HG03558 (cell line): Measurements from ENCODE around the gene DNAJB2.
"Not testable (repeated sequence)": the region's sequence is repeated elsewhere in the genome, so short reads cannot be mapped to it uniquely, and the experiment has no call there.

Experiments
- ATAC-seq: cut with Tn5 transposase; IDR thresholded peaks from one replicate; pipeline ENCODE4 v1.9.1; 2021; ENCODE audit warnings: moderate number of reproducible peaks; ENCODE audit not compliant: unreplicated experiment; ENCODE audit errors: extremely low read depth

Gene DNAJB2

DNA sequence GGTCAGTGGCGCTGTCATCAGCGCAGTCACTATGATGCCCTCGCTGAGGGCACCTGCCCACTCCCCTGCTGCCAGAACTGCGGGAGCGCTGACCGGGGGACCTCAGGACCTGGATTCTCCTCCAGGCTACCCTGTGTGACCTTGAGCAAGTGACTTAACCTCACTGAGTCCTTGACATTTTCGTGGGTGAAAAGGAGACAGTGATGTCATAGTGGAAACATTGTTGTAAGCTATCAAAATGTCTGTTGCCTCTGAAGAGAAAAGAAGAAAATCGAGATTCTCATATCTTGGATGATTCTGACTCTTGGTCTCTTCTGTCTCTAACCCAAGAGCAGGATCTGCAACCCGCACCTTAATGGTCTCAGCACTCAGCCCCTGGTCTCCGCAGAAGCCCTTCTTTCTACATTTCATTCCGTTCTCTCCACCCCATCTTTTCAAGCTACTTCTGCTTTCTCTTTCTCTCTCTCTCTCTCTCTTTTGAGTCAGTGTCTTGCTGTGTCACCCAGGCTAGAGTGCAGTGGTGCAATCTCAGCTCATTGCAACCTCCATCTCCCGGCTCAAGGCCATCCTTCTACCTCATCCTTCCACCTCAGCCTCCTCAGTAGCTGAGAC is 24.5 kb upstream of the DNAJB2 start:
- no peak for ATAC-seq

DNA sequence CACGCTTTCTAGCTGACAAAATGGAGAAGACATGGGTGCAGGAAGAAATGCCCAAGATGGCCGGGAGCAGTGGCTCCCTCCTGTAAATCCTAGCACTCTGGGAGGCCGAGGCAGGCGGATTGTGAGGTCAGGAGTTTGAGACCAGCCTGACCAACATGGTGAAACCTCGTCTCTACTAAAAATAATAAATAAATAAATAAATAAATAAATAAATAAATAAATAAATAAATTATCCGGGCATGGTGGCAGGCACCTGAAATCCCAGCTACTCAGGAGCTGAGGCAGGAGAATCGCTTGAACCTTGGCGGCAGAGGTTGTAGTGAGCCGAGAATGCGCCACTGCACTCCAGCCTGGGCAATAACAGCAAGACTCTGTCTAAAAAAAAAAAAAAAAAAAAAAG is 20.2 kb upstream of the DNAJB2 start:
- not testable (repeated sequence) for ATAC-seq

DNA sequence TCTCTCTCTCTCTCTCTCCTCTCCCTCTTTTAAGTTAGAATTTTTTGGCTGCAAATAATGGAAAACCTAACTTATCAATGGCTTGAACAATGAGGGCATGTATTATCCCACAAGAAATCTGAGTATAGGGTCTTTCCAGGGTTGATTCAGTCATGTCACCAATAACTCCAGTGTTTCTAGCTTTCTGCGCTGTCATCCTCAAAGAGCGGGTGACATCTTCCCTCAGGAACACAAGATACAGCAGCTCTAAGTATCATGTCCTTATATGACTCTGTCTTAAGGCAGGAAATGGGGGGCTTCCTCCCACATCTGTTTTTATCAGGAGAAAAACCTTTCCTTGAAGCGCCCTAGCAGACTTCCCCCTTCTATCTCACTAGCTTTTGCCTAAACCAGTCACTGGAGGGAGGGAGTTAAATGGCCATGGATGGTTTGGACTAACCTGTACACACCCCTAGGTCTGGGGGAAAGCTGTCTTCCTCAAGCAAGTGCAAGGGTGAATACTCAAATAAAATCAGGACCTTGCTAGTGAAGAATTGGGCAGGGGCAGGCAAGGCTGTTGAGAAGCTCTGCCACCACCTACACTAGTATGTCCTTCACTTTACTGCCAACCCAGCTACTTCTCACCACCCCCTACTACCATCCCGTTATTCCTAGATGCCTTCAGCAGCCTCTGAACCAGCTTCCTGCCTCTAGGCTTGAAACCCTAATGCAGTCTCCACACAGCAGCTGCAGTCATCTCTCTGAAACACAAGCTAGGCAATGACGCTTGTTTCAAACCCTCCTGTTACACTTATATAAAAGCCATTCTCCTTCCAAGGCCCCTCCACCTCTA is 17.9 kb upstream of the DNAJB2 start:
- ATAC-seq: no peak

DNA sequence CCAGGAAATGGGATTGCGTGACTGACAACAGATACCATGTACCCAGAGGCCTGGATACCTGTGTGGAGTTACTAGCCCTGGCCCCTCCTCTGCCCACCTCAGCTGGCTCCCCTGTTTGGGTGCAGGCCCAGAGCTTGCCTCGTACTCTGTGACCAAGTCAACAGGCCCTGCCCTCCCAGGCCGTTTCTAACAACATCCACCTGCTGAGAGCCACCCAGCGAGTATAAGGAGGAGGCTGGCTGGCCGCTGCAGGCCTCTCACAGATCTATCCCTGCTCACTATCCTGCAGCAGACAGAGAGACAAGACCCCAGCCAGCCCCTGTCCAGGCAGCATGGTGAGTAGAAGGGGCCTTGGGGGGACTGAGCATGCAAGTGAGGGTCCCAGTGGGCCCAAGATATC is 12.9 kb upstream of the DNAJB2 start:
- no peak for ATAC-seq

DNA sequence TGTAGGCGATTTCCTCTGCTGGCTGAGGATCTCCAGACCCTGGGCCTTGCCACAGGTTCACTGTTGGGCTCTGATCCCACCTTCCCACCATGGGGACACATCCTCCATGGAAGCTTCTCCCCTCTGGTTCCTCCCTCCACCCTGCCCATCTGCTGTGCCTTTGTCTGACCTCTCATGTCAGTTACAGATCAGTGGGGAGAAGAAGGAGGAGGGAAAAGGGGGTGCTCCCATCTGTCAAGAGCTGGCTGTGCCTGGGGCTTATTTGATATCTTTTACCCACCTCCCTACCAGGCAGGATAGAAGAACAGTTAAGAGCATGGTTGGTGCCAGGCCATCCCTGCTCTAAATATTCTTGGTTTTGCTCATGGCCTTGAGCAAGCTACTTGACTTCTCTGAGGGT is 12.3 kb upstream of the DNAJB2 start:
- ATAC-seq: no peak

- no peak for ATAC-seq
Measured at GRCh38 chr2:219268294-219268693, 10.9 kb upstream of the DNAJB2 start.

- ATAC-seq: no peak
Measured at GRCh38 chr2:219269362-219270054, 9.7 kb upstream of the DNAJB2 start.

GRCh38 chr2:219270055-219270372 is 9.2 kb upstream of the DNAJB2 start:
- ATAC-seq: no peak

DNA sequence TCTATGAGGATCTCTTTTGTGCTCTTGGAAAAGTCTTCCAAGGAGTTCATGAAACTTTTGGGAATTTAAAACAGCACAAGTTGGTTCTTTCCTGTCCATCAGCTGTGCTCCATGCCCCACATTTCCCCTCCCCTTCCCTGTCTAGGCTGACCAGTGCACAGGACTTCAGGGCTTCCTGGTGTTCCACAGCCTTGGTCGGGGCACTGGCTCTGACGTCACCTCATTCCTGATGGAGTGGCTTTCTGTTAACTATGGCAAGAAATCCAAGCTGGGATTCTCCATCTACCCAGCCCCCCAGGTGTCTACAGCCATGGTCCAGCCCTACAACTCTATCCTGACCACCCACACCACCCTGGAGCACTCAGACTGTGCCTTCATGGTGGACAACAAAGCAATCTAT is 8.1 kb upstream of the DNAJB2 start:
- no peak for ATAC-seq

DNA sequence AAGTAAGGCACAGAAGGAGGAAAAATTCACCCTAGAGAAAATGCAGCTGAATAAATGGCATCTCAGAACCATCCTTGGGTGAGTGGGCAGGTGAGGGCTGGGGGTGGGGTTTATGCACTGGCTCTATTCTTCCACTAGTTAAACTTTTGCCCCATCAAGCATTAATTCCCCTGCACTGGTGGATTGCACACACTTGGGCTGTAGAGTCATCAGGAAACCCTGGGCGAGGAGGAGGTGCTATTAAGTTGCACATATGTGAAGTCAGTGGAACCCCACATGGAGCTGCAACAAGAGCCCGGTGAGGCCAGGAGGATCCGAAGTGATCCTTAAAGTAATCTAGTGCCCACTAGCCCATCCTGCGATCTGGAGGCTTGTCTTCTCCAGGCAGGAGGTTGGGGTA is 6.8 kb upstream of the DNAJB2 start:
- ATAC-seq: no peak

DNA sequence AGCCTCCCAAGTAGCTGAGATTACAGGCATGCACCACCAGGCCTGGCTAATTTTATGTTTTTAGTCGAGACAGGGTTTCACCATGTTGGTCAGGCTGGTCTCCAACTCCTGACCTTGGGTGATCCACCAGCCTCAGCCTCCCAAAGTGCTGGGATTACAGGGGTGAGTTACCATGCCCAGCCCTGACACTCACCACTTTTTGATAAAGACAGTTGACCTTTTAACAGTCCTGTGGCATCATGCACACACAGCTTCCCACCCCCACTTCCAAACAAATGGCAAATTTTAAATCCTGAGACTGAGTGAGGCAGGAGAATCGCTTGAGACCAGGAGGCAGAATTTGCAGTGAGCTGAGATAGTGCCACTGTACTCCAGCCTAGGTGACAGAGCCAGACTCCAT is 6.2 kb upstream of the DNAJB2 start:
- no peak for ATAC-seq

DNA sequence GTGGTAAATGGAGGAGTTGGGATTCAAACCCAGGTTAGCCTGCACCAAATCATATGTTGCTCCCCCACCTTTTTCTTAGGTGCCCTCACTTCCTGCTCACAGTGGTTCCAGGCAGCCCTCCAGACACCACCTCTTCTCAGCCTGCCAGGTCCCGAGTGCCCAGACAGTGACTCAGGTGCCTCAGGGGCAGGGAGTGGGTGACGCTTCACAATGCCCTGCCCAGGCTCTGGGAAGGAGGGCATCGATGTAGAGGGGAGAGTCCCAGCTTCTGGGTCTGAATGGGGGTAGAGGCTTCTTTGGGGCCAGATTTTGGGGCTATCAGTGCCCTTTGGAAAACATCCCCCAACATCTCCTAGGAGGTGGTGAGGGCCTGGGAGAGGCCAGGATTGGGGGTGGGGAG is 5.2 kb upstream of the DNAJB2 start:
- ATAC-seq: no peak

DNA sequence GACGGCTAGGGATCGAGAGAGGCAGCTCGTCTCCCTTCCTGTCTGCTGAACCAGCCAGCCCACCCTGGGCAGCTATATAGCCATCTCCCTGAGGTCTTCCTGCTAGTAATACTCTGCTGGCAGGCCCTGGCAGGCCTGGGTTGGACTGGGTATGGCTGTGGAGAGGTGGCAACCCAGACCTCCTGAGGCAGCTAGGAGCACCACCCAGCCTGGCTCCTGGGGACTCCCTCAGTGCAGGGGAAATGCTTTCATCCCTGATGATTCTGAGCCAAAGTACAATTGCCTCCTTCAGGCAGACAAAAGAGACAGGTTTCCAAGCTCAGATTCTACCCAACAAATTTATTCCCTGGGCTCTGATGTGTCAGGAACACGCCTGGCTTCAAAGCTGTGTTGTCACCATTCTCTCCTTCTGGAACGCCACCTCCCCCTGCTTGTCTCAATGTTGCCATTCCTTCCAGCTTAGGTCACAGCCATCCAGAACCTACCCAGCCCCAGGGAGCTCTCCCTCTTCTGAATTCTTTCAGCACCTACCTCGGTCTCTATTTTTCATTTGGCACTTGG is 4.7 kb upstream of the DNAJB2 start:
- no peak for ATAC-seq

DNA sequence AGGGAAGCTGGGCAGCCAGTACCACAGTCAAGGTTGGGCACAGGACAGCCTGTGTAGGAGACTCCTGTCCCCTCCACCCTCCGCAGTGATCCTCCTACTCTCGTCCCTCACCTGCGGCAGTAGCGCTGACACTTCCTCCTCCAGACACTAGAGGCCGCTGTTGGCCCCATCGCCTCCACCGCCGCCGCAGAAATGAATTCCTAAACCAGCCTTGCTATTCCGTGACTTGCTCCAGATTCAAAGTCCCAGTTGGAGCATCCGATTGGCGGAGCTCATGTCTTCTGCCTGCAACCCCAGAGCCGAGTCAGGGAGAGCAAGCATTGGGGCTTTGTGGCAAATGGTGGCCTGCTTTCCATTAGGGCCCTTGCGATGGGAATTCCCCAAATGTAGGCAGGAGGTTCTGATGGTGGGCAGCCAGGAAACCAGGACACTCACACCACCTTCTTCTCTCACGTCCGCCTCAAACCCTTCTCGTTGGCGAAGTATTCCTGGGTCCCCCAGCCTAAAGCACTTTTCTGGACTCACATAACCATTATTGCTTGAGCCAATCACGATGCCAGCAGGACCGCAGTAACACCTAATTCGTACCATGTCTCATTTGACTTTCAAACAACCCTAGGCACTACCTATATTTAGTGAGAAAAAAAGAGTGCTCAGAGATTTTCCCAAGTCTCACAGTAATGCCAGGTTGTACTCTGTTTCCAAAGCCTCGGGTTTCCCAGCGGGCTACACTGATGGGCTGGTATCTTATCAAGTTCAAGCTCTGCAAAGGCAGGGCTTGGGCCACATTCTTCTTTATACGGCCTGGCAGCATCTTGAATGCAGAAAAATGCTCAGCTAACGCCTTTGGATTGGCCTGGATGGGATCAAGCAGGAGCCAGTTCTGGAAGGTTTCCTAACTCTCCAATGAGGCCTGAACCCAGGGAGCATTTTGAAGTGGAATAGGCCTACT is 1.2 kb upstream of the DNAJB2 start:
- ATAC-seq: no peak

GRCh38 chr2:219278655-219279150 is 463 bp upstream of the DNAJB2 start:
- ATAC-seq: no peak

DNA sequence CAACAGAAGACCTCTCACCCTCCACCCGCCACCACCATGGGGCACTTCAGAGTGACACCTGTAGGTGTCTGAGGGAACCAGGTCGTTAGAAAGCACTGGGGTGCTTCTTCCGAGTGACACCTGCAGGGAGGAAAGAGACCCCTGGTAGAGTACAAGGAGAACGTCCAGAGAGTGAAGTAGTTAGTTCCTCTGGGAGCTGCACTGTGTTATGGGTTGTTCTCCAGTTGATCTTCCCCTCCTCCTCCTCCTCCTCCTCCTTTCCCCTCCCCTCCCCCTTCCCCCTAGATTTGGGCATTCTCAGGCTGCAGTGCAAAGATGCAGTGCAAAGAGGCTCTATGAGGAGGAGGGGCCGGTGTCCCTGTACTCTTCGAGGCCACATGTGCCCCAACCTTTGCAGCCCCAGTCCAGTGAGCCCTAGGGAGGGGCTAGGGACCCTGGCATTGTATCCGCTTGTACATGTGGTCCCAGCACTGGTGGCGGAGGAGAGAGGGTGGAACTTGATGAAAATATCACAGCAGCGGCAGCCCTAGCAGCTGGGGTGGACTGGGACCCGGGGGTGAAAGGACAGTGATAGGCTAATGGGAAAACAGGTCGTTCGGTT is 850 bp downstream of the DNAJB2 start:
- no peak for ATAC-seq

GRCh38 chr2:219280651-219281050 is 1.5 kb downstream of the DNAJB2 start:
- no peak for ATAC-seq

GRCh38 chr2:219281588-219281987 is 2.4 kb downstream of the DNAJB2 start:
- ATAC-seq: no peak

- no peak for ATAC-seq
Measured at GRCh38 chr2:219282375-219282774, 3.2 kb downstream of the DNAJB2 start.
